ENCODE results near the gene RIPOR3. TPM values are rescaled to one million over a fixed set of nuclear protein-coding genes. Genes with fewer than 3 reads are reported as not detected.

Gene RIPOR3
- total RNA-seq, 1 donor = 6.5 TPM

- no peak overlapping the region for H3K4me3 ChIP-seq (ENCODE audit: low read depth, low read length)
- no peak for TF ChIP-seq CTCF (IDR thresholded peaks at IDR 0.05; ENCODE audit: insufficient read depth, low read length)
- no peak for DNase-seq (ENCODE audit: low read depth)
These were observed 54.5 kb downstream of the RIPOR3 start for GRCh38 chr20:50636601-50637540.

GRCh38 chr20:50635676-50636600 lies 55.4 kb downstream of the RIPOR3 start:
- no peak overlapping the region for H3K4me3 ChIP-seq (ENCODE audit: low read depth, low read length)
- DNase-seq (ENCODE audit: low read depth) = peak; percentile 51
- peak; percentile 92 for TF ChIP-seq CTCF (IDR thresholded peaks at IDR 0.05; ENCODE audit: insufficient read depth, low read length)

GRCh38 chr20:50635014-50635557 lies 56.3 kb downstream of the RIPOR3 start:
- H3K4me3 ChIP-seq (ENCODE audit: low read depth, low read length) = no peak overlapping the region
- no peak for TF ChIP-seq CTCF (IDR thresholded peaks at IDR 0.05; ENCODE audit: insufficient read depth, low read length)
- no peak for DNase-seq (ENCODE audit: low read depth)

GRCh38 chr20:50634191-50634590 lies 57.2 kb downstream of the RIPOR3 start:
- no peak for TF ChIP-seq CTCF (IDR thresholded peaks at IDR 0.05; ENCODE audit: insufficient read depth, low read length)
- no peak for DNase-seq (ENCODE audit: low read depth)
- H3K4me3 ChIP-seq (ENCODE audit: low read depth, low read length) = no peak overlapping the region

- no peak for TF ChIP-seq CTCF (IDR thresholded peaks at IDR 0.05; ENCODE audit: insufficient read depth, low read length)
- no peak overlapping the region for H3K4me3 ChIP-seq (ENCODE audit: low read depth, low read length)
- no peak for DNase-seq (ENCODE audit: low read depth)
These were observed 58.0 kb downstream of the RIPOR3 start for GRCh38 chr20:50633361-50633760.

GRCh38 chr20:50632701-50633100 lies 58.6 kb downstream of the RIPOR3 start:
- TF ChIP-seq CTCF (IDR thresholded peaks at IDR 0.05; ENCODE audit: insufficient read depth, low read length) = no peak
- no peak overlapping the region for H3K4me3 ChIP-seq (ENCODE audit: low read depth, low read length)
- DNase-seq (ENCODE audit: low read depth) = no peak

All from fibroblast of the aortic adventitia (primary cell).